ENCODE data around the gene C1orf185.

- TF ChIP-seq CTCF (IDR thresholded peaks at IDR 0.05; ENCODE audit: low read length): no peak
- no peak for TF ChIP-seq EZH2 (IDR thresholded peaks at IDR 0.05; ENCODE audit: borderline replicate concordance, low read length)
Observed at GRCh38 chr1:51165540-51165939, 63.5 kb downstream of the C1orf185 start.
